Left ventricle myocardium inferior (tissue), 1 donor: ENCODE data around the gene SRL. TPM values are rescaled to one million over a fixed set of nuclear protein-coding genes. Genes with fewer than 3 reads are reported as not detected.

Source experiments
- DNase-seq: peaks from one replicate; pipeline ENCODE4 v3.0.0-alpha.2; 2020
- H3K27ac ChIP-seq: fragments of 200-600 bp; replicated peaks from 2 replicates; pipeline ENCODE4 v1.8.0; 2021
- H3K27me3 ChIP-seq: fragments of 200-600 bp; 2 replicates; pipeline ENCODE4 v1.8.0; 2021; ENCODE audit warnings: low read depth
- H3K36me3 ChIP-seq: fragments of 200-600 bp; 2 replicates; pipeline ENCODE4 v1.8.0; 2021
- H3K4me1 ChIP-seq: fragments of 200-600 bp; 2 replicates; pipeline ENCODE4 v1.8.0; 2021
- H3K4me3 ChIP-seq: fragments of 200-600 bp; 2 replicates; pipeline ENCODE4 v1.8.0; 2021; ENCODE audit warnings: mild to moderate bottlenecking, moderate library complexity
- H3K9me3 ChIP-seq: fragments of 200-600 bp; replicated peaks from 2 replicates; pipeline ENCODE4 v1.8.0; 2021
- CTCF ChIP-seq: fragments of 200-600 bp; IDR thresholded peaks from 2 replicates; pipeline ENCODE4 v1.8.0; 2021; ENCODE audit warnings: antibody characterized with exemption, mild to moderate bottlenecking, borderline replicate concordance
- intact Hi-C: fragments of 100-400 bp; cut with micrococcal nuclease; formaldehyde crosslinking; loops from one replicate; pipeline ENCODE4 v1.11.0; 2022
- total RNA-seq: library from RNA; stranded (reverse); fragmentation: NEBNext Ultra II Directional; extraction: Animal tissue kit (Norgen Biotek cat#: 25700); gene quantifications from one replicate; pipeline ENCODE4 v1.2.1, GENCODE V29; 2021
- donor health status: DM: no; HTN: yes; CAD: no; lungs with severe emphysema.

Gene SRL
- total RNA-seq, 1 donor from 2014 or later: 445 TPM

- Histone ChIP-seq H3K27ac (no peak overlapping the region), H3K27me3 (no peaks in the 10 kb centered on the region), H3K9me3 (no peaks in the 10 kb centered on the region), H3K4me3 (no peak overlapping the region), H3K4me1 (no peaks in the 10 kb centered on the region), H3K36me3 (no peaks in the 10 kb centered on the region)
- intact Hi-C loops: no loop called here
- no peak for TF ChIP-seq CTCF
- DNase-seq: no peak
These were observed 69.8 kb downstream of the SRL start for GRCh38 chr16:4172070-4172469.

GRCh38 chr16:4169415-4169814 lies 72.5 kb downstream of the SRL start:
- no peaks in the 10 kb centered on the region for H3K9me3 ChIP-seq
- intact Hi-C loops: loop anchor here (10.0 kb wide), 1 partner anchor 185 kb away; no protein-coding TSS in a partner anchor
- H3K27ac ChIP-seq: no peak overlapping the region

GRCh38 chr16:4166821-4167220 lies 75.1 kb downstream of the SRL start:
- H3K27me3 ChIP-seq: no peaks in the 10 kb centered on the region
- no peaks in the 10 kb centered on the region for H3K9me3 ChIP-seq
- H3K27ac ChIP-seq: no peak overlapping the region
- H3K4me3 ChIP-seq: no peak overlapping the region
- intact Hi-C loops: loop anchor here (10.0 kb wide), 1 partner anchor 182 kb away; no protein-coding TSS in a partner anchor
- DNase-seq: no peak
- no peak for TF ChIP-seq CTCF
- H3K36me3 ChIP-seq: no peaks in the 10 kb centered on the region
- H3K4me1 ChIP-seq: no peaks in the 10 kb centered on the region

More at GRCh38 chr16:4169415-4169814, 72.5 kb downstream of the SRL start:
- no peaks in the 10 kb centered on the region for H3K4me1 ChIP-seq
- H3K4me3 ChIP-seq: no peak overlapping the region
- no peaks in the 10 kb centered on the region for H3K27me3 ChIP-seq
- no peak for DNase-seq
- no peak for TF ChIP-seq CTCF
- no peaks in the 10 kb centered on the region for H3K36me3 ChIP-seq

GRCh38 chr16:4160658-4161430 lies 81.0 kb downstream of the SRL start:
- H3K36me3 ChIP-seq: no peaks in the 10 kb centered on the region
- H3K4me1 ChIP-seq: no peaks in the 10 kb centered on the region
- TF ChIP-seq CTCF: peak; percentile 11
- DNase-seq: no peak
- no peaks in the 10 kb centered on the region for H3K9me3 ChIP-seq
- intact Hi-C loops: loop anchor here (10.0 kb wide), 1 partner anchor 176 kb away; no protein-coding TSS in a partner anchor
- H3K27ac ChIP-seq: no peak overlapping the region
- no peaks in the 10 kb centered on the region for H3K27me3 ChIP-seq
- no peak overlapping the region for H3K4me3 ChIP-seq

GRCh38 chr16:4159726-4160125 lies 82.2 kb downstream of the SRL start:
- Histone ChIP-seq H3K27ac (no peak overlapping the region), H3K4me3 (no peak overlapping the region), H3K27me3 (no peaks in the 10 kb centered on the region), H3K9me3 (no peaks in the 10 kb centered on the region), H3K4me1 (no peaks in the 10 kb centered on the region), H3K36me3 (no peaks in the 10 kb centered on the region)
- no peak for DNase-seq
- TF ChIP-seq CTCF: no peak
- intact Hi-C loops: loop anchor here (10.0 kb wide), 1 partner anchor 175 kb away; no protein-coding TSS in a partner anchor
